GM12878 (cell line): ENCODE data around the gene CIROP. TPM values are rescaled to one million over a fixed set of nuclear protein-coding genes. Genes with fewer than 3 reads are reported as not detected.

Experiments
- ATAC-seq: fragments of 200-7000 bp; cut with Tn5 transposase; 3 replicates; pipeline ENCODE4 v1.9.1; 2020; ENCODE audit warnings: mild to moderate bottlenecking, moderate library complexity
- BruUV-seq: library from RNA; stranded (reverse); fragments of 400-500 nt; replicated peaks from 2 replicates; lab custom pipeline; 2021; lab: Mats Ljungman, UMichigan
- CTCF ChIA-PET: fragments of 300-600 bp; sonication (Branson Sonifier 250); formaldehyde crosslinking; extraction: SDS; loops from one replicate; lab custom pipeline; 2021; ENCODE audit warnings: inconsistent platforms; lab: Yijun Ruan, JAX
- POLR2A ChIA-PET: fragments of 350-600 bp; formaldehyde crosslinking; extraction: SDS; loops from one replicate; lab custom pipeline; 2021; ENCODE audit warnings: inconsistent platforms; lab: Charles Lee
- RAD21 ChIA-PET: fragments of 300-600 bp; sonication (Branson Sonifier 250); formaldehyde crosslinking; loops from one replicate; lab custom pipeline; 2023; ENCODE audit warnings: antibody characterized with exemption; ENCODE audit not compliant: unreplicated experiment; lab: Charles Lee
- SMC1A ChIA-PET: fragments of 300-600 bp; sonication (Branson Sonifier 250); formaldehyde crosslinking; loops from one replicate; lab custom pipeline; 2023; ENCODE audit not compliant: unreplicated experiment, uncharacterized antibody; lab: Charles Lee
- DNase-seq: peaks from one replicate; pipeline ENCODE4 v3.0.0-alpha.2; 2011; ENCODE audit warnings: low read depth, low spot score
- FAIRE-seq: peaks from 3 replicates; lab custom pipeline; 2011; peaks lifted over from hg19 to GRCh38; lab: Jason Lieb, UNC
- H2AFZ ChIP-seq: 2 replicates; pipeline ENCODE4 v1.6.0; 2011; ENCODE audit warnings: low read depth, low read length, control low read depth; ENCODE audit not compliant: control insufficient read depth
- H3K27ac ChIP-seq: 2 replicates; pipeline ENCODE4 v1.5.1; 2011; ENCODE audit warnings: control low read depth; ENCODE audit not compliant: control insufficient read depth, insufficient read depth
- H3K27me3 ChIP-seq, 2 experiments: replicated peaks in 1 of 2; 2 replicates each; pipeline versions ENCODE4 v1.6.0 to v1.6.1; 2011; ENCODE audit warnings: low read length in 1 of 2; ENCODE audit not compliant: control insufficient read depth in 2 of 2, insufficient read depth in 2 of 2
- H3K36me3 ChIP-seq, 2 experiments: 2 replicates each; pipeline ENCODE4 v1.5.1; 2011; ENCODE audit warnings: low read length in 1 of 2; ENCODE audit not compliant: control insufficient read depth in 2 of 2, insufficient read depth in 2 of 2
- H3K4me1 ChIP-seq: 2 replicates; pipeline ENCODE4 v1.6.1; 2011; ENCODE audit warnings: mild to moderate bottlenecking, low read length, moderate library complexity, mixed read lengths; ENCODE audit not compliant: control insufficient read depth, insufficient read depth
- H3K4me2 ChIP-seq: 2 replicates; pipeline ENCODE4 v1.6.0; 2011; ENCODE audit warnings: control low read depth; ENCODE audit not compliant: control insufficient read depth, insufficient read depth
- H3K4me3 ChIP-seq: fragments of 200-600 bp; sonication (generic); 2 replicates; pipeline ENCODE4 v1.5.1; 2016
- H3K79me2 ChIP-seq: 2 replicates; pipeline ENCODE4 v1.6.0; 2011; ENCODE audit warnings: low read length; ENCODE audit not compliant: control insufficient read depth, insufficient read depth
- H3K9ac ChIP-seq: 2 replicates; pipeline ENCODE4 v1.8.0; 2011; ENCODE audit warnings: low read length, control low read depth, mixed read lengths; ENCODE audit not compliant: control insufficient read depth, insufficient read depth
- H3K9me3 ChIP-seq: replicated peaks from 3 replicates; pipeline ENCODE4 v1.5.1; 2011; ENCODE audit warnings: mild to moderate bottlenecking, low read length; ENCODE audit not compliant: control insufficient read depth, insufficient read depth
- H4K20me1 ChIP-seq: 2 replicates; pipeline ENCODE4 v1.6.0; 2011; ENCODE audit not compliant: control insufficient read depth, insufficient read depth
- ASH2L ChIP-seq: fragments of 300-600, 200-600 bp; sonication (generic); IDR thresholded peaks from 2 replicates; pipeline ENCODE4 v1.6.1; 2017; ENCODE audit warnings: low read depth, mild to moderate bottlenecking, borderline replicate concordance
- ATF2 ChIP-seq: IDR thresholded peaks from 2 replicates; pipeline ENCODE4 v1.6.1; 2012; ENCODE audit warnings: low read length, inconsistent platforms
- BHLHE40 ChIP-seq, 2 experiments: fragments of 450-650 bp in 1 of 2; IDR thresholded peaks; 2 replicates each; pipeline ENCODE4 v1.6.1; 2011 to 2017; ENCODE audit warnings: low read depth in 2 of 2, borderline replicate concordance in 1 of 2, improper control_type of control experiment in 1 of 2, low read length in 1 of 2, mild to moderate bottlenecking in 1 of 2
- E2F4 ChIP-seq: IDR thresholded peaks from 2 replicates; pipeline ENCODE4 v1.6.1; 2012; ENCODE audit warnings: low read depth, low read length, improper control_type of control experiment
- HDAC2 ChIP-seq: fragments of 200-600 bp; sonication (generic); IDR thresholded peaks from 2 replicates; pipeline ENCODE4 v1.6.1; 2017
- HDGF ChIP-seq: fragments of 450-650 bp; IDR thresholded peaks from 2 replicates; pipeline ENCODE4 v1.6.1; 2016; ENCODE audit warnings: antibody characterized with exemption
- MYB ChIP-seq: fragments of 150-350 bp; IDR thresholded peaks from 2 replicates; pipeline ENCODE4 v1.6.1; 2014; ENCODE audit warnings: mild to moderate bottlenecking, low read depth, low read length, borderline replicate concordance
- RB1 ChIP-seq: fragments of 450-650 bp; formaldehyde crosslinking; IDR thresholded peaks from 2 replicates; pipeline ENCODE4 v1.6.1; 2017; ENCODE audit warnings: mild to moderate bottlenecking, borderline replicate concordance
- TARDBP ChIP-seq: IDR thresholded peaks from 2 replicates; pipeline ENCODE4 v1.6.1; 2016; ENCODE audit warnings: borderline replicate concordance
- YBX1 ChIP-seq: fragments of 450-650 bp; IDR thresholded peaks from 2 replicates; pipeline ENCODE4 v1.6.1; 2016; ENCODE audit warnings: antibody characterized with exemption
- ZBTB40 ChIP-seq: fragments of 450-650 bp; IDR thresholded peaks from 2 replicates; pipeline ENCODE4 v1.6.1; 2016; ENCODE audit warnings: mild to moderate bottlenecking, moderate library complexity, borderline replicate concordance
- ZSCAN29 ChIP-seq: fragments of 450-650 bp; IDR thresholded peaks from 2 replicates; pipeline ENCODE4 v1.6.1; 2017; ENCODE audit warnings: mild to moderate bottlenecking, moderate library complexity
- WGBS: methylation state at CpG from one replicate; pipeline ENCODE4 v1.1.6; 2016; ENCODE audit warnings: low lambda C conversion rate; ENCODE audit not compliant: insufficient replicate concordance, insufficient coverage; ENCODE audit errors: missing lambda C conversion rate; 5-methylcytosine and 5-hydroxymethylcytosine counted together
- in situ Hi-C: fragments of 300-500 bp; cut with MboI; formaldehyde crosslinking; loops from 9 replicates; pipeline ENCODE4 v1.14.3; 2018; ENCODE audit warnings: mixed read lengths
- intact Hi-C: fragments of 100-400 bp; cut with micrococcal nuclease; formaldehyde crosslinking; loops from one replicate; pipeline ENCODE4 v1.14.2; 2022; ENCODE audit not compliant: unreplicated experiment
- polyA plus RNA-seq, 11 experiments: library from polyadenylated mRNA; depleted of rRNA in 4 of 11; unstranded in 6 of 11; stranded (reverse) in 5 of 11; fragments of >200 nt; fragmentation: Nextera tagmentation in 4 of 11; fragmentation: Illumina TruSeq in 1 of 11; extraction: Ambion mirVana in 4 of 11; extraction: Trizol in 1 of 11; gene quantifications; 1 replicate in 1 of 11; 2 replicates in 10 of 11; pipeline versions ENCODE4 v1.2.1 to v1.2.3, GENCODE V29; 2011 to 2016; ENCODE audit warnings: inconsistent platforms in 2 of 11, missing spikeins in 2 of 11, low read depth in 1 of 11
- total RNA-seq, 4 experiments: library from RNA; depleted of rRNA in 3 of 4; stranded (reverse); fragments of >200 nt in 3 of 4; fragmentation: Illumina TruSeq in 1 of 4; extraction: Trizol in 1 of 4; gene quantifications; 2 replicates each; pipeline versions ENCODE4 v1.2.1 to v1.2.3, GENCODE V29; 2013 to 2021

The CIROP gene
- total and polyA plus RNA-seq, 10 of the 15 experiments (the other 5 are each of a cell fraction or from before 2014, with no cell fraction given), result not detected

- TF ChIP-seq ZBTB40, result no peak
These were observed 35.4 kb downstream of the CIROP start (continued) for GRCh38 chr14:23069413-23069806.

- DNase-seq, result peak; percentile 67
- WGBS, result 29% methylated on average over 8 of the region's 8 CpGs
- BruUV-seq, result no TSS peak
- Histone ChIP-seq H3K9me3 (no peaks in the 10 kb centered on the region), H3K79me2 (peaks cover 36% of the 10 kb centered on the region), H4K20me1 (peaks cover 9% of the 10 kb centered on the region; the same call in 1 of the 2 replicates), H3K27ac (no peak overlapping the region), H3K9ac (no peak overlapping the region), H3K27me3 (no peaks in the 10 kb centered on the region), H3K4me2 (peak overlapping the region; percentile 56; the same call in 1 of the 2 replicates), H3K36me3 (peaks cover 18 to 31% of the 10 kb centered on the region in 2 experiments), H3K4me1 (peaks cover 11% of the 10 kb centered on the region; the same call in 1 of the 2 replicates), H2AFZ (no peak overlapping the region), H3K4me3 (no peak overlapping the region)
- intact Hi-C loops, result loop anchor here (2.0 kb wide), 1 partner anchor 118 kb away; no protein-coding TSS in a partner anchor
- peak; percentile 91 for ATAC-seq
- ChIA-PET SMC1A (interaction anchor here (0.5 to 2.2 kb wide), 32 partner anchors 9 to 1630 kb away, joined by 3 to 23 read pairs (median 4); partner anchors contain the start of genes ACIN1, C14orf119, CDH24 and CEBPE), CTCF (interaction anchor here (0.6 to 4.2 kb wide), 68 partner anchors 10 to 762 kb away, joined by 3 to 80 read pairs (median 6); partner anchors contain the start of genes ACIN1, AJUBA, C14orf119 and CDH24), RAD21 (interaction anchor here (0.5 to 1.9 kb wide), 25 partner anchors 8 to 1514 kb away, joined by 3 to 27 read pairs (median 4); partner anchors contain the start of genes ACIN1, C14orf119 and HAUS4), POLR2A (interaction anchor here (0.5 to 1.8 kb wide), 7 partner anchors 8 to 180 kb away, joined by 4 to 9 read pairs (median 5); partner anchors contain the start of genes ACIN1, C14orf119 and PRMT5)
- peak; percentile 99 for FAIRE-seq
- in situ Hi-C loops, result no loop called here
- TF ChIP-seq ZSCAN29 (no peak), ATF2 (no peak), HDGF (0 out of 2 replicates have a peak, but pooled peaks have one; percentile 61), ASH2L (no peak), TARDBP (no peak), RB1 (peak; percentile 91; the same call in 1 of the 2 replicates), YBX1 (no peak), E2F4 (no peak), HDAC2 (no peak), MYB (no peak), BHLHE40 (IDR thresholded peaks at IDR 0.05; ENCODE audit: borderline replicate concordance in 1 of 2, low read depth in 2 of 2, low read length in 1 of 2) (no peak; a peak in 1 of 4 replicates)
These were observed 35.9 kb downstream of the CIROP start for GRCh38 chr14:23068789-23069412.
